SK-N-SH treated with all-trans-retinoic acid at 6 μM for 48 hours (cell line): ENCODE measurements around the gene STAM.

ENCODE experiments used
- ARNTL ChIP-seq: fragments of 450-650 bp; formaldehyde crosslinking; IDR thresholded peaks from 2 replicates; pipeline ENCODE4 v1.5.0; 2020; ENCODE audit warnings: low read depth, mild to moderate bottlenecking, moderate library complexity, borderline replicate concordance
- BACH2 ChIP-seq: fragments of 250-450 bp; sonication (Bioruptor Pico); IDR thresholded peaks from 2 replicates; pipeline ENCODE4 v1.9.0; 2021; ENCODE audit warnings: mild to moderate bottlenecking, borderline replicate concordance
- CSRNP3 ChIP-seq: fragments of 250-450 bp; sonication (Bioruptor Pico); IDR thresholded peaks from 2 replicates; pipeline ENCODE4 v1.5.1; 2021; ENCODE audit warnings: mild to moderate bottlenecking, moderate library complexity
- GLIS3 ChIP-seq: fragments of 250-450 bp; sonication (Bioruptor Pico); IDR thresholded peaks from 2 replicates; pipeline ENCODE4 v1.5.0; 2020; ENCODE audit warnings: mild to moderate bottlenecking, moderate library complexity
- PATZ1 ChIP-seq: fragments of 250-450 bp; sonication (Bioruptor Pico); IDR thresholded peaks from 2 replicates; pipeline ENCODE4 v1.8.0; 2020; ENCODE audit warnings: mild to moderate bottlenecking, moderate library complexity, borderline replicate concordance
- SNAI2 ChIP-seq: fragments of 250-450 bp; sonication (Bioruptor Pico); IDR thresholded peaks from 2 replicates; pipeline ENCODE4 v1.5.0; 2020; ENCODE audit warnings: mild to moderate bottlenecking, moderate library complexity
- ZFP3 ChIP-seq: fragments of 250-450 bp; sonication (Bioruptor Pico); IDR thresholded peaks from 2 replicates; pipeline ENCODE4 v1.5.0; 2020; ENCODE audit warnings: mild to moderate bottlenecking, moderate library complexity
- ZNF565 ChIP-seq: fragments of 450-650 bp; formaldehyde crosslinking; conservative IDR thresholded peaks from 2 replicates; pipeline ENCODE4 v1.5.0; 2020; ENCODE audit warnings: low read depth, mild to moderate bottlenecking, moderate library complexity
- TF ChIP-seq, protein P1 (sequence below): fragments of 250-450 bp; sonication (Bioruptor Pico); IDR thresholded peaks from 2 replicates; pipeline ENCODE4 v1.5.1; 2020; ENCODE audit warnings: low read depth, mild to moderate bottlenecking, moderate library complexity

GRCh38 chr10:17648243-17649035 is 4.5 kb downstream of the STAM start:
- TF ChIP-seq ZNF565 (CRISPR knock-in tag): no peak
- TF ChIP-seq BACH2 (CRISPR knock-in tag): no peak
- TF ChIP-seq ARNTL (CRISPR knock-in tag): no peak
- TF ChIP-seq CSRNP3 (CRISPR knock-in tag): no peak
- TF ChIP-seq GLIS3 (CRISPR knock-in tag): no peak
- TF ChIP-seq PATZ1 (CRISPR knock-in tag): no peak
- TF ChIP-seq, protein P1, sequence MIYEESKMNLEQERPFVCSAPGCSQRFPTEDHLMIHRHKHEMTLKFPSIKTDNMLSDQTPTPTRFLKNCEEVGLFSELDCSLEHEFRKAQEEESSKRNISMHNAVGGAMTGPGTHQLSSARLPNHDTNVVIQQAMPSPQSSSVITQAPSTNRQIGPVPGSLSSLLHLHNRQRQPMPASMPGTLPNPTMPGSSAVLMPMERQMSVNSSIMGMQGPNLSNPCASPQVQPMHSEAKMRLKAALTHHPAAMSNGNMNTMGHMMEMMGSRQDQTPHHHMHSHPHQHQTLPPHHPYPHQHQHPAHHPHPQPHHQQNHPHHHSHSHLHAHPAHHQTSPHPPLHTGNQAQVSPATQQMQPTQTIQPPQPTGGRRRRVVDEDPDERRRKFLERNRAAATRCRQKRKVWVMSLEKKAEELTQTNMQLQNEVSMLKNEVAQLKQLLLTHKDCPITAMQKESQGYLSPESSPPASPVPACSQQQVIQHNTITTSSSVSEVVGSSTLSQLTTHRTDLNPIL: no peak
- TF ChIP-seq SNAI2 (CRISPR knock-in tag): no peak
- no peak for TF ChIP-seq ZFP3 (CRISPR knock-in tag)
